NCI-H226 (cell line): ENCODE measurements around the gene TRIM63.
A peak's percentile ranks its signal among the peaks of the same experiment; 100 is the strongest.

Experiments used
- DNase-seq: peaks from one replicate; pipeline ENCODE4 v3.0.0-alpha.2; 2015

TRIM63 gene

GRCh38 chr1:26084091-26084561 lies 16.7 kb upstream of the TRIM63 start:
- peak; percentile 45 for DNase-seq

- DNase-seq = peak; percentile 57
These were observed 15.8 kb upstream of the TRIM63 start for GRCh38 chr1:26083208-26083607.

- no peak for DNase-seq
These were observed 14.6 kb upstream of the TRIM63 start for GRCh38 chr1:26082020-26082350.

- no peak for DNase-seq
These were observed 14.0 kb upstream of the TRIM63 start for GRCh38 chr1:26081267-26082019.

- no peak for DNase-seq
These were observed 12.8 kb upstream of the TRIM63 start for GRCh38 chr1:26079960-26080814.

- no peak for DNase-seq
These were observed 11.7 kb upstream of the TRIM63 start for GRCh38 chr1:26079178-26079563.

- DNase-seq = no peak
These were observed 11.1 kb upstream of the TRIM63 start for GRCh38 chr1:26078286-26079177.

GRCh38 chr1:26077524-26077923 lies 10.1 kb upstream of the TRIM63 start:
- DNase-seq = no peak

- no peak for DNase-seq
These were observed 8.2 kb upstream of the TRIM63 start for GRCh38 chr1:26075421-26076144.

GRCh38 chr1:26072305-26072704 lies 4.9 kb upstream of the TRIM63 start:
- DNase-seq = no peak

GRCh38 chr1:26070963-26071342 lies 3.5 kb upstream of the TRIM63 start:
- DNase-seq = no peak

GRCh38 chr1:26070296-26070962 lies 3.0 kb upstream of the TRIM63 start:
- no peak for DNase-seq

GRCh38 chr1:26069941-26070295 lies 2.5 kb upstream of the TRIM63 start:
- DNase-seq = no peak

- no peak for DNase-seq
These were observed 573 bp downstream of the TRIM63 start for GRCh38 chr1:26066857-26067256.

- no peak for DNase-seq
These were observed 1.3 kb downstream of the TRIM63 start for GRCh38 chr1:26066160-26066559.

- DNase-seq = no peak
These were observed 2.9 kb downstream of the TRIM63 start for GRCh38 chr1:26064553-26064952.

- DNase-seq = no peak
These were observed 6.4 kb downstream of the TRIM63 start for GRCh38 chr1:26060832-26061574.

GRCh38 chr1:26059906-26060305 lies 7.5 kb downstream of the TRIM63 start:
- no peak for DNase-seq

GRCh38 chr1:26058052-26058595 lies 9.3 kb downstream of the TRIM63 start:
- DNase-seq = no peak

- no peak for DNase-seq
These were observed 10.2 kb downstream of the TRIM63 start for GRCh38 chr1:26057189-26057588.

- DNase-seq = no peak
These were observed 12.4 kb downstream of the TRIM63 start for GRCh38 chr1:26055041-26055440.
